HK-2 (cell line): ENCODE results near the gene MARCHF4.

ENCODE experiments used
- DNase-seq: peaks from one replicate; pipeline ENCODE4 v3.0.0-alpha.2; 2018; ENCODE audit not compliant: unreplicated experiment

MARCHF4 gene

GRCh38 chr2:216371721-216372702 is at the start of gene MARCHF4:
TSS of gene MARCHF4 (minus strand) at chr2:216372483. CDS start at chr2:216370260, 2,223 bp downstream.
- peak; percentile 93 for DNase-seq

GRCh38 chr2:216420367-216421101 is 48.3 kb upstream of the MARCHF4 start:
- no peak for DNase-seq

- no peak for DNase-seq
These were observed 46.7 kb upstream of the MARCHF4 start for GRCh38 chr2:216418981-216419380.

- DNase-seq = no peak
These were observed 44.5 kb upstream of the MARCHF4 start for GRCh38 chr2:216416571-216417307.

- DNase-seq = no peak
These were observed 43.3 kb upstream of the MARCHF4 start for GRCh38 chr2:216415541-216415940.

- DNase-seq = no peak
These were observed 42.6 kb upstream of the MARCHF4 start for GRCh38 chr2:216414772-216415319.

- DNase-seq = no peak
These were observed 41.6 kb upstream of the MARCHF4 start for GRCh38 chr2:216413882-216414281.

GRCh38 chr2:216412022-216412999 is 40.0 kb upstream of the MARCHF4 start, which contains the start of gene SMARCAL1:
TSS of gene SMARCAL1 (plus strand) at chr2:216412484. CDS start at chr2:216414705, 2,221 bp downstream.
- DNase-seq = peak; percentile 99

GRCh38 chr2:216410550-216410949 is 38.3 kb upstream of the MARCHF4 start:
- DNase-seq = no peak

GRCh38 chr2:216408426-216409290 is 36.4 kb upstream of the MARCHF4 start:
- no peak for DNase-seq

- DNase-seq = no peak
These were observed 34.5 kb upstream of the MARCHF4 start for GRCh38 chr2:216406826-216407225.

GRCh38 chr2:216405588-216405987 is 33.3 kb upstream of the MARCHF4 start:
- DNase-seq = no peak

GRCh38 chr2:216404010-216404618 is 31.8 kb upstream of the MARCHF4 start:
- DNase-seq = peak; percentile 30

GRCh38 chr2:216402751-216403150 is 30.5 kb upstream of the MARCHF4 start:
- DNase-seq = no peak

GRCh38 chr2:216399621-216400020 is 27.3 kb upstream of the MARCHF4 start:
- no peak for DNase-seq

GRCh38 chr2:216394881-216395280 is 22.6 kb upstream of the MARCHF4 start:
- DNase-seq = no peak

GRCh38 chr2:216392945-216393840 is 20.9 kb upstream of the MARCHF4 start:
- no peak for DNase-seq

GRCh38 chr2:216392018-216392562 is 19.8 kb upstream of the MARCHF4 start:
- no peak for DNase-seq
